Chondrocyte (in vitro differentiated cells): Measurements from ENCODE around the gene CLTCL1. TPM values are rescaled to one million over a fixed set of nuclear protein-coding genes. Genes with fewer than 3 reads are reported as not detected.
A peak's percentile ranks its signal among the peaks of the same experiment; 100 is the strongest.

ENCODE experiments used
- DNase-seq: peaks from one replicate; pipeline ENCODE4 v3.0.0; 2021; ENCODE audit warnings: mixed read lengths, low spot score
- H3K27ac Mint-ChIP-seq: one replicate; pipeline ENCODE4 v1.8.0; 2021; ENCODE audit warnings: mild to moderate bottlenecking, moderate library complexity, mixed read lengths; ENCODE audit not compliant: unreplicated experiment
- H3K27me3 Mint-ChIP-seq: 2 replicates; pipeline ENCODE4 v1.8.0; 2021; ENCODE audit warnings: low read depth, mixed read lengths
- H3K36me3 Mint-ChIP-seq: 2 replicates; pipeline ENCODE4 v1.8.0; 2021; ENCODE audit warnings: low read depth, mixed read lengths
- H3K4me1 Mint-ChIP-seq: 2 replicates; pipeline ENCODE4 v1.8.0; 2021; ENCODE audit warnings: low read depth, mild to moderate bottlenecking, mixed read lengths
- H3K4me3 Mint-ChIP-seq: one replicate; pipeline ENCODE4 v1.8.0; 2021; ENCODE audit warnings: mild to moderate bottlenecking, moderate library complexity, mixed read lengths; ENCODE audit not compliant: unreplicated experiment
- H3K9me3 Mint-ChIP-seq: 2 replicates; pipeline ENCODE4 v1.8.0; 2021; ENCODE audit warnings: low read depth, mixed read lengths
- total RNA-seq: library from RNA; stranded (reverse); gene quantifications from 3 replicates; pipeline ENCODE4 v1.2.1, GENCODE V29; 2021
- TF ChIP-seq, protein P1 (sequence below): fragments of 200-600 bp; sonication (generic); IDR thresholded peaks from 2 replicates; pipeline ENCODE4 v1.5.0; 2021; ENCODE audit warnings: antibody characterized with exemption, mild to moderate bottlenecking, moderate library complexity

The CLTCL1 gene
- total RNA-seq, 1 donor from 2014 or later: 24.2 TPM

- peak; percentile 85 for DNase-seq
- Mint-ChIP-seq H3K4me1 (no peaks in the 10 kb centered on the region), H3K27ac (no peak overlapping the region), H3K4me3 (no peak overlapping the region), H3K36me3 (peaks cover 50% of the 10 kb centered on the region), H3K9me3 (no peaks in the 10 kb centered on the region), H3K27me3 (no peaks in the 10 kb centered on the region)
- TF ChIP-seq, protein P1, sequence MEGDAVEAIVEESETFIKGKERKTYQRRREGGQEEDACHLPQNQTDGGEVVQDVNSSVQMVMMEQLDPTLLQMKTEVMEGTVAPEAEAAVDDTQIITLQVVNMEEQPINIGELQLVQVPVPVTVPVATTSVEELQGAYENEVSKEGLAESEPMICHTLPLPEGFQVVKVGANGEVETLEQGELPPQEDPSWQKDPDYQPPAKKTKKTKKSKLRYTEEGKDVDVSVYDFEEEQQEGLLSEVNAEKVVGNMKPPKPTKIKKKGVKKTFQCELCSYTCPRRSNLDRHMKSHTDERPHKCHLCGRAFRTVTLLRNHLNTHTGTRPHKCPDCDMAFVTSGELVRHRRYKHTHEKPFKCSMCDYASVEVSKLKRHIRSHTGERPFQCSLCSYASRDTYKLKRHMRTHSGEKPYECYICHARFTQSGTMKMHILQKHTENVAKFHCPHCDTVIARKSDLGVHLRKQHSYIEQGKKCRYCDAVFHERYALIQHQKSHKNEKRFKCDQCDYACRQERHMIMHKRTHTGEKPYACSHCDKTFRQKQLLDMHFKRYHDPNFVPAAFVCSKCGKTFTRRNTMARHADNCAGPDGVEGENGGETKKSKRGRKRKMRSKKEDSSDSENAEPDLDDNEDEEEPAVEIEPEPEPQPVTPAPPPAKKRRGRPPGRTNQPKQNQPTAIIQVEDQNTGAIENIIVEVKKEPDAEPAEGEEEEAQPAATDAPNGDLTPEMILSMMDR: no peak
Observed at GRCh38 chr22:19195796-19196731, 95.5 kb downstream of the CLTCL1 start.

- TF ChIP-seq, protein P1: no peak
- Mint-ChIP-seq H3K4me3 (no peak overlapping the region), H3K9me3 (no peaks in the 10 kb centered on the region), H3K27me3 (no peaks in the 10 kb centered on the region), H3K36me3 (peaks cover 53% of the 10 kb centered on the region), H3K4me1 (no peaks in the 10 kb centered on the region), H3K27ac (no peak overlapping the region)
- peak; percentile 51 for DNase-seq
Observed at GRCh38 chr22:19194766-19195536, 96.6 kb downstream of the CLTCL1 start.

GRCh38 chr22:19193879-19194278 is 97.6 kb downstream of the CLTCL1 start:
- no peak overlapping the region for H3K4me3 Mint-ChIP-seq
- H3K27ac Mint-ChIP-seq: no peak overlapping the region
- H3K9me3 Mint-ChIP-seq: no peaks in the 10 kb centered on the region
- H3K4me1 Mint-ChIP-seq: no peaks in the 10 kb centered on the region
- DNase-seq: no peak
- peaks cover 50% of the 10 kb centered on the region for H3K36me3 Mint-ChIP-seq
- TF ChIP-seq, protein P1: no peak
- H3K27me3 Mint-ChIP-seq: no peaks in the 10 kb centered on the region

DNA sequence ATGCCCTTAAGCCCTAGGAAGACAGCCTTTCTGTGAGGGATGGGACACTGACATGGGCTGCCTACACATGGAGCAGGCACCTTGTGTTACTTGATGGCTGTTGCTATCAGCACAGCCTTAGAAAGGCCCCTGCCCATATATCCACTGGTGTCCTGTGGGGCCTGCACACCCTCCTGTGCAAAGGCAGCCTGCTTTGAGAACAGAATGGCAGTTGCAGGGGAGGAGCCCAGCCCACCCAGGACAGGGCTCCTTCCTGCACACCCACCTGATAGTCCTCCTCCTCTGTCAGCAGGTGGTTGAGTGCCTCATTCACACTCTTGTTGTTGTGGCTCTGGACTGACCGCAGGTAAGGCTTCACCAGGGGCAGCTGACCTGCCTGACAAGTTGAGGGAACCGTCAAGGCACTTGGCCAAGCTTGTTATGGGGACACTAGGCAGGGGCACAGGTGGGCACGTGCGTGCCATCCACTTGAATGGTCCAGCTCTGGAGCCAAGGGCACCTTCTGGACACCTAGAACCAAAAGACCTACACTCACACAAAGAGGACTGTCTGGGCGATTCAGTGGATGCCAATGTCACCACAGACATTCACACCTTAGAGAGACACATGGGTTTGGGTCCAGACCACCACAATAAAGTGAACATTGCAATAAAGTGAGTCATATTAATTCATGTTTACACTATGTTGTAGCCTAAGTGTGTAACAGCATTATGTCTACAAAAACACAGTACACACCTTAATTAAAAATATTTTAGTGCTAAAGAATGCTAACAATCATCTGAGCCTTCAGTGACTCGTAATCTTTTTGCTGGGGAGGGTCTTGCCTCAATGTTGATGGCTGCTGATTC is 103.6 kb downstream of the CLTCL1 start:
- peaks cover 14% of the 10 kb centered on the region for H3K36me3 Mint-ChIP-seq
- H3K27me3 Mint-ChIP-seq: no peaks in the 10 kb centered on the region
- H3K4me1 Mint-ChIP-seq: peaks cover 4% of the 10 kb centered on the region
- no peak overlapping the region for H3K4me3 Mint-ChIP-seq
- TF ChIP-seq, protein P1: no peak
- H3K9me3 Mint-ChIP-seq: no peaks in the 10 kb centered on the region
- no peak overlapping the region for H3K27ac Mint-ChIP-seq
- peak; percentile 24 for DNase-seq
